Karpas-422 (cell line): ENCODE results near the gene NOMO2. TPM values are rescaled to one million over a fixed set of nuclear protein-coding genes. Genes with fewer than 3 reads are reported as not detected.
A peak's percentile ranks its signal among the peaks of the same experiment; 100 is the strongest.
"Not testable (repeated sequence)": the region's sequence is repeated elsewhere in the genome, so short reads cannot be mapped to it uniquely, and the experiment has no call there.

Experiments
- DNase-seq: peaks from one replicate; pipeline ENCODE4 v3.0.0-alpha.2; 2015
- H2AFZ ChIP-seq: fragments of 200-600 bp; sonication (generic); 2 replicates; pipeline ENCODE4 v1.6.1; 2014; ENCODE audit warnings: antibody characterized with exemption, low read length, mixed read lengths
- H3K27ac ChIP-seq: fragments of 200-600 bp; sonication (generic); 2 replicates; pipeline ENCODE4 v1.5.1; 2014; ENCODE audit warnings: mild to moderate bottlenecking, low read length, moderate library complexity
- H3K27me3 ChIP-seq: fragments of 200-600 bp; sonication (generic); 2 replicates; pipeline ENCODE4 v1.6.1; 2014; ENCODE audit warnings: low read length, mixed read lengths
- H3K36me3 ChIP-seq: fragments of 200-600 bp; sonication (generic); 2 replicates; pipeline ENCODE4 v1.6.1; 2014; ENCODE audit warnings: low read length, mixed read lengths; ENCODE audit not compliant: insufficient read depth
- H3K4me1 ChIP-seq: fragments of 200-600 bp; sonication (generic); 2 replicates; pipeline ENCODE4 v1.6.1; 2014; ENCODE audit warnings: mild to moderate bottlenecking, low read length, mixed read lengths
- H3K4me2 ChIP-seq: fragments of 200-600 bp; sonication (generic); 2 replicates; pipeline ENCODE4 v1.6.1; 2014; ENCODE audit warnings: low read length, low read depth, mild to moderate bottlenecking; ENCODE audit not compliant: poor library complexity, severe bottlenecking
- H3K4me3 ChIP-seq: fragments of 200-600 bp; sonication (generic); 2 replicates; pipeline ENCODE4 v1.5.1; 2014; ENCODE audit warnings: mild to moderate bottlenecking, antibody characterized with exemption, low read length, mixed read lengths
- H3K79me2 ChIP-seq: fragments of 200-600 bp; sonication (generic); 2 replicates; pipeline ENCODE4 v1.6.1; 2014; ENCODE audit warnings: mild to moderate bottlenecking, low read length, mixed read lengths
- H3K9ac ChIP-seq: fragments of 200-600 bp; sonication (generic); 2 replicates; pipeline ENCODE4 v1.6.0; 2014; ENCODE audit warnings: low read length
- H3K9me2 ChIP-seq: fragments of 200-600 bp; sonication (generic), shearing (Covaris generic); replicated peaks from 2 replicates; pipeline ENCODE4 v1.6.0; 2014; ENCODE audit warnings: mild to moderate bottlenecking, low read length, moderate library complexity; ENCODE audit not compliant: insufficient read depth
- H3K9me3 ChIP-seq: fragments of 300-700, 200-600 bp; sonication (generic); 2 replicates; pipeline ENCODE4 v1.6.1; 2014; ENCODE audit warnings: low read length, mixed read lengths
- H4K20me1 ChIP-seq: fragments of 200-600 bp; sonication (generic); 2 replicates; pipeline ENCODE4 v1.6.1; 2014; ENCODE audit warnings: mild to moderate bottlenecking, antibody characterized with exemption, low read length, low read depth; ENCODE audit not compliant: insufficient read depth
- total RNA-seq: library from RNA; depleted of rRNA; stranded (reverse); fragments of >200 nt; shearing (Covaris generic); gene quantifications from 2 replicates; pipeline ENCODE4 v1.2.3, GENCODE V29; 2014; ENCODE audit warnings: low replicate concordance

The NOMO2 gene
- total RNA-seq, 1 experiment from 2014 or later, result 72.6 TPM

GRCh38 chr16:18594880-18595279 lies 33.0 kb upstream of the NOMO2 start:
- H3K27ac ChIP-seq, H3K4me3 ChIP-seq, H2AFZ ChIP-seq, H3K9ac ChIP-seq, H3K9me3 ChIP-seq, H3K4me1 ChIP-seq, H3K4me2 ChIP-seq, H3K79me2 ChIP-seq, H3K9me2 ChIP-seq, H3K27me3 ChIP-seq, DNase-seq, H4K20me1 ChIP-seq, H3K36me3 ChIP-seq: not testable (repeated sequence)

GRCh38 chr16:18593904-18594303 lies 32.0 kb upstream of the NOMO2 start:
- H3K9me3 ChIP-seq, DNase-seq, H3K9ac ChIP-seq, H3K27ac ChIP-seq, H3K4me3 ChIP-seq, H3K4me2 ChIP-seq, H3K4me1 ChIP-seq, H3K36me3 ChIP-seq, H3K27me3 ChIP-seq, H3K9me2 ChIP-seq, H3K79me2 ChIP-seq, H4K20me1 ChIP-seq, H2AFZ ChIP-seq: not testable (repeated sequence)

GRCh38 chr16:18592982-18593381 lies 31.1 kb upstream of the NOMO2 start:
- H3K9me3 ChIP-seq, H3K4me1 ChIP-seq, H3K36me3 ChIP-seq, H3K4me2 ChIP-seq, H3K9me2 ChIP-seq, H3K4me3 ChIP-seq, H3K9ac ChIP-seq, H4K20me1 ChIP-seq, H3K79me2 ChIP-seq, H3K27me3 ChIP-seq, H3K27ac ChIP-seq, DNase-seq, H2AFZ ChIP-seq: not testable (repeated sequence)

GRCh38 chr16:18591908-18592307 lies 30.0 kb upstream of the NOMO2 start:
- not testable (repeated sequence) for H3K4me1 ChIP-seq, H3K27me3 ChIP-seq, H2AFZ ChIP-seq, H3K4me2 ChIP-seq, H3K9ac ChIP-seq, H4K20me1 ChIP-seq, H3K27ac ChIP-seq, H3K9me3 ChIP-seq, H3K4me3 ChIP-seq, H3K9me2 ChIP-seq, H3K36me3 ChIP-seq, H3K79me2 ChIP-seq
- peak; percentile 80 for DNase-seq

GRCh38 chr16:18591441-18591840 lies 29.5 kb upstream of the NOMO2 start:
- not testable (repeated sequence) for DNase-seq, H3K79me2 ChIP-seq, H3K9me2 ChIP-seq, H3K27me3 ChIP-seq, H3K4me1 ChIP-seq, H3K36me3 ChIP-seq, H3K4me3 ChIP-seq, H2AFZ ChIP-seq, H3K4me2 ChIP-seq, H3K27ac ChIP-seq, H3K9me3 ChIP-seq, H3K9ac ChIP-seq, H4K20me1 ChIP-seq

GRCh38 chr16:18589806-18590205 lies 27.9 kb upstream of the NOMO2 start:
- not testable (repeated sequence) for H3K9ac ChIP-seq, H2AFZ ChIP-seq, DNase-seq, H4K20me1 ChIP-seq, H3K27me3 ChIP-seq, H3K36me3 ChIP-seq, H3K79me2 ChIP-seq, H3K9me3 ChIP-seq, H3K4me2 ChIP-seq, H3K27ac ChIP-seq, H3K4me1 ChIP-seq, H3K4me3 ChIP-seq, H3K9me2 ChIP-seq

- not testable (repeated sequence) for H3K9me2 ChIP-seq, H3K27me3 ChIP-seq, H3K27ac ChIP-seq, H3K79me2 ChIP-seq, H3K4me2 ChIP-seq, H3K4me3 ChIP-seq, H2AFZ ChIP-seq, H3K4me1 ChIP-seq, H3K9ac ChIP-seq, H4K20me1 ChIP-seq, H3K9me3 ChIP-seq, DNase-seq, H3K36me3 ChIP-seq
Observed at GRCh38 chr16:18586560-18587540, 25.0 kb upstream of the NOMO2 start.

- H3K9ac ChIP-seq, H3K9me3 ChIP-seq, H3K4me3 ChIP-seq, H3K4me2 ChIP-seq, H3K36me3 ChIP-seq, DNase-seq, H2AFZ ChIP-seq, H3K9me2 ChIP-seq, H4K20me1 ChIP-seq, H3K27ac ChIP-seq, H3K27me3 ChIP-seq, H3K4me1 ChIP-seq, H3K79me2 ChIP-seq: not testable (repeated sequence)
Observed at GRCh38 chr16:18585789-18586188, 23.9 kb upstream of the NOMO2 start.
